Measurements from ENCODE around the gene LCN12.

GRCh38 chr9:136949239-136949816 lies 2.7 kb upstream of the LCN12 start:
- TF ChIP-seq CTCF (IDR thresholded peaks at IDR 0.05; ENCODE audit: poor library complexity, severe bottlenecking) (no peak), REST (IDR thresholded peaks at IDR 0.05; ENCODE audit: borderline replicate concordance) (no peak), MXI1 (conservative IDR thresholded peaks at IDR 0.05; ENCODE audit: poor library complexity, severe bottlenecking) (no peak), EZH2 (IDR thresholded peaks at IDR 0.05; ENCODE audit: borderline replicate concordance, insufficient read depth, low read length, poor library complexity, severe bottlenecking) (no peak), POLR2AphosphoS5 (IDR thresholded peaks at IDR 0.05) (no peak), TAF1 (IDR thresholded peaks at IDR 0.05; ENCODE audit: low read depth) (no peak), SMC3 (conservative IDR thresholded peaks at IDR 0.05; ENCODE audit: poor library complexity) (no peak), EP300 (conservative IDR thresholded peaks at IDR 0.05; ENCODE audit: poor library complexity, severe bottlenecking) (no peak)

Measured in neural cell (in vitro differentiated cells).